DOHH2 (cell line): ENCODE results near the gene SIGLEC7.

Experiments used
- H3F3A ChIP-seq: fragments of 200-600 bp; sonication (generic), shearing (Covaris generic); 2 replicates; pipeline ENCODE4 v1.6.0; 2016; ENCODE audit warnings: antibody characterized with exemption, mild to moderate bottlenecking; ENCODE audit not compliant: control insufficient read depth, insufficient read depth
- H3K27ac ChIP-seq: fragments of 200-600 bp; sonication (generic); 2 replicates; pipeline ENCODE4 v1.5.1; 2014; ENCODE audit warnings: low read depth, mild to moderate bottlenecking, low read length, moderate library complexity
- H3K27me3 ChIP-seq: fragments of 200-600 bp; sonication (generic); 2 replicates; pipeline ENCODE4 v1.6.1; 2014; ENCODE audit warnings: mild to moderate bottlenecking, low read length, mixed read lengths; ENCODE audit not compliant: control insufficient read depth
- H3K36me3 ChIP-seq: fragments of 200-600 bp; sonication (generic); 2 replicates; pipeline ENCODE4 v1.6.1; 2014; ENCODE audit warnings: mild to moderate bottlenecking, low read length, moderate library complexity, mixed read lengths; ENCODE audit not compliant: control insufficient read depth
- H3K4me1 ChIP-seq: fragments of 200-600 bp; sonication (generic); 2 replicates; pipeline ENCODE4 v1.6.1; 2014; ENCODE audit warnings: mild to moderate bottlenecking, low read length, mixed read lengths; ENCODE audit not compliant: control insufficient read depth
- H3K4me2 ChIP-seq: fragments of 200-600 bp; sonication (generic); 2 replicates; pipeline ENCODE4 v1.6.0; 2014; ENCODE audit warnings: mild to moderate bottlenecking, low read length, moderate library complexity
- H3K4me3 ChIP-seq: fragments of 200-600 bp; sonication (generic); 2 replicates; pipeline ENCODE4 v1.5.1; 2014; ENCODE audit warnings: mild to moderate bottlenecking, low read length, mixed read lengths
- H3K79me2 ChIP-seq: fragments of 200-600 bp; sonication (generic); 2 replicates; pipeline ENCODE4 v1.6.1; 2014; ENCODE audit warnings: mild to moderate bottlenecking, low read length, mixed read lengths; ENCODE audit not compliant: control insufficient read depth
- H3K9me2 ChIP-seq: fragments of 200-600 bp; sonication (generic); replicated peaks from 2 replicates; pipeline ENCODE4 v1.6.1; 2014; ENCODE audit warnings: mild to moderate bottlenecking, low read length, mixed read lengths; ENCODE audit not compliant: control insufficient read depth
- H3K9me3 ChIP-seq: fragments of 200-600 bp; sonication (generic); 2 replicates; pipeline ENCODE4 v1.6.1; 2014; ENCODE audit warnings: antibody characterized with exemption, low read length, mixed read lengths; ENCODE audit not compliant: control insufficient read depth, insufficient read depth
- H4K20me1 ChIP-seq: fragments of 200-600 bp; sonication (generic); 2 replicates; pipeline ENCODE4 v1.6.0; 2014; ENCODE audit warnings: low read depth, mild to moderate bottlenecking, antibody characterized with exemption, low read length, moderate library complexity; ENCODE audit not compliant: control insufficient read depth, insufficient read depth
- CTCF ChIP-seq: fragments of 200-600 bp; sonication (generic); IDR thresholded peaks from one replicate; pipeline ENCODE4 v1.5.1; 2014; ENCODE audit warnings: antibody characterized with exemption, mild to moderate bottlenecking, low read depth, low read length; ENCODE audit not compliant: poor library complexity, severe bottlenecking
- EZH2phosphoT487 ChIP-seq: fragments of 200-600 bp; sonication (generic); IDR thresholded peaks from 2 replicates; pipeline ENCODE4 v1.6.1; 2017; ENCODE audit warnings: borderline replicate concordance, mild to moderate bottlenecking, antibody characterized with exemption, low read length, moderate library complexity, mixed read lengths

SIGLEC7 gene

GRCh38 chr19:51194527-51195315 is 52.6 kb downstream of the SIGLEC7 start:
- no peaks in the 10 kb centered on the region for H3K36me3 ChIP-seq
- no peaks in the 10 kb centered on the region for H3K4me1 ChIP-seq
- no peak overlapping the region for H3K27ac ChIP-seq
- TF ChIP-seq CTCF (no peak), EZH2phosphoT487 (no peak)
- no peaks in the 10 kb centered on the region for H3K79me2 ChIP-seq
- no peak overlapping the region for H3K4me3 ChIP-seq
- no peaks in the 10 kb centered on the region for H3K9me3 ChIP-seq
- no peaks in the 10 kb centered on the region for H3K27me3 ChIP-seq
- no peak overlapping the region for H3K4me2 ChIP-seq
- H3F3A ChIP-seq, result no peaks in the 10 kb centered on the region
- H3K9me2 ChIP-seq, result no peaks in the 10 kb centered on the region
- H4K20me1 ChIP-seq, result no peaks in the 10 kb centered on the region

GRCh38 chr19:51195316-51195586 is 53.1 kb downstream of the SIGLEC7 start:
- Histone ChIP-seq H3K4me1 (no peaks in the 10 kb centered on the region), H3K27ac (no peak overlapping the region), H3K79me2 (no peaks in the 10 kb centered on the region), H3K36me3 (no peaks in the 10 kb centered on the region), H3K4me3 (no peak overlapping the region), H3K9me2 (no peaks in the 10 kb centered on the region), H3F3A (no peaks in the 10 kb centered on the region), H3K9me3 (no peaks in the 10 kb centered on the region), H4K20me1 (no peaks in the 10 kb centered on the region), H3K27me3 (no peaks in the 10 kb centered on the region), H3K4me2 (no peak overlapping the region)
- no peak for TF ChIP-seq EZH2phosphoT487
- no peak for TF ChIP-seq CTCF

GRCh38 chr19:51195616-51196015 is 53.5 kb downstream of the SIGLEC7 start:
- TF ChIP-seq EZH2phosphoT487, result no peak
- no peak for TF ChIP-seq CTCF
- Histone ChIP-seq H3K79me2 (no peaks in the 10 kb centered on the region), H3K4me3 (no peak overlapping the region), H3F3A (no peaks in the 10 kb centered on the region), H3K36me3 (no peaks in the 10 kb centered on the region), H4K20me1 (no peaks in the 10 kb centered on the region), H3K27me3 (no peaks in the 10 kb centered on the region), H3K4me2 (no peak overlapping the region), H3K4me1 (no peaks in the 10 kb centered on the region), H3K9me3 (no peaks in the 10 kb centered on the region), H3K9me2 (no peaks in the 10 kb centered on the region), H3K27ac (no peak overlapping the region)
